Activated naive CD8-positive, alpha-beta T cell treated with anti-CD3 and anti-CD28 coated beads, Interleukin-2, amount 10 ng/mL, durations not matched to agents 7 days and 5 days (primary cell): ENCODE results near the gene TRIML1. TPM values are rescaled to one million over a fixed set of nuclear protein-coding genes. Genes with fewer than 3 reads are reported as not detected.
"Not testable (repeated sequence)": the region's sequence is repeated elsewhere in the genome, so short reads cannot be mapped to it uniquely, and the experiment has no call there.

Experiments
- ATAC-seq: fragments of 150-1000 bp; cut with Tn5 transposase; one replicate; pipeline ENCODE4 v1.10.0; 2021; ENCODE audit warnings: low read depth, moderate library complexity
- POLR2A ChIA-PET: fragments of 350-600 bp; sonication (Branson Sonifier 250); formaldehyde crosslinking; loops from one replicate; lab custom pipeline; 2021; ENCODE audit warnings: antibody characterized with exemption; lab: Charles Lee
- DNase-seq: peaks from one replicate; pipeline ENCODE4 v3.0.0; 2021
- H3K27ac Mint-ChIP-seq: one replicate; pipeline ENCODE4 v1.8.0; 2022; ENCODE audit warnings: mild to moderate bottlenecking, mixed read lengths
- H3K27me3 Mint-ChIP-seq: one replicate; pipeline ENCODE4 v1.8.0; 2022; ENCODE audit warnings: mild to moderate bottlenecking, moderate library complexity, mixed read lengths
- H3K36me3 Mint-ChIP-seq: one replicate; pipeline ENCODE4 v1.8.0; 2021; ENCODE audit warnings: mild to moderate bottlenecking, mixed read lengths
- H3K4me1 Mint-ChIP-seq: one replicate; pipeline ENCODE4 v1.8.0; 2021; ENCODE audit warnings: mixed read lengths
- H3K4me3 Mint-ChIP-seq: one replicate; pipeline ENCODE4 v1.8.0; 2022; ENCODE audit warnings: mild to moderate bottlenecking, moderate library complexity, mixed read lengths
- H3K9me3 Mint-ChIP-seq: one replicate; pipeline ENCODE4 v1.8.0; 2021; ENCODE audit warnings: mixed read lengths
- total RNA-seq, 2 experiments: library from RNA; stranded (reverse); gene quantifications; one replicate each; pipeline ENCODE4 v1.2.3, GENCODE V29; 2021

Gene TRIML1
- total RNA-seq, 2 experiments from 2014 or later, result not detected

- H3K36me3 Mint-ChIP-seq, result no peaks in the 10 kb centered on the region
- H3K4me1 Mint-ChIP-seq, result no peaks in the 10 kb centered on the region
- H3K4me3 Mint-ChIP-seq, result no peak overlapping the region
- DNase-seq (no peak), ATAC-seq (no peak)
- H3K27me3 Mint-ChIP-seq, result no peaks in the 10 kb centered on the region
- H3K9me3 Mint-ChIP-seq, result peaks cover 8% of the 10 kb centered on the region
- no peak overlapping the region for H3K27ac Mint-ChIP-seq
- POLR2A ChIA-PET, result no interaction called here
Observed at GRCh38 chr4:188130355-188130754, 8.9 kb upstream of the TRIML1 start.

GRCh38 chr4:188132232-188132631 lies 7.0 kb upstream of the TRIML1 start:
- H3K27me3 Mint-ChIP-seq, result no peaks in the 10 kb centered on the region
- H3K9me3 Mint-ChIP-seq, result peaks cover 10% of the 10 kb centered on the region
- H3K27ac Mint-ChIP-seq, result no peak overlapping the region
- ATAC-seq (no peak), DNase-seq (no peak)
- H3K4me1 Mint-ChIP-seq, result no peaks in the 10 kb centered on the region
- no peaks in the 10 kb centered on the region for H3K36me3 Mint-ChIP-seq
- H3K4me3 Mint-ChIP-seq, result no peak overlapping the region
- POLR2A ChIA-PET, result no interaction called here

GRCh38 chr4:188138227-188138626 lies 1.0 kb upstream of the TRIML1 start:
- no peak for DNase-seq
- no peak for ATAC-seq
- Mint-ChIP-seq H3K4me3 (no peak overlapping the region), H3K36me3 (no peaks in the 10 kb centered on the region), H3K9me3 (peaks cover 7% of the 10 kb centered on the region), H3K4me1 (no peaks in the 10 kb centered on the region), H3K27ac (no peak overlapping the region), H3K27me3 (no peaks in the 10 kb centered on the region)
- POLR2A ChIA-PET, result no interaction called here

GRCh38 chr4:188139671-188140070 lies 430 bp downstream of the TRIML1 start:
- POLR2A ChIA-PET, result no interaction called here
- H3K27me3 Mint-ChIP-seq, result no peaks in the 10 kb centered on the region

GRCh38 chr4:188143731-188144130 lies 4.5 kb downstream of the TRIML1 start:
- H3K27me3 Mint-ChIP-seq, result no peaks in the 10 kb centered on the region
- POLR2A ChIA-PET, result no interaction called here
- H3K4me3 Mint-ChIP-seq, result no peak overlapping the region
- DNase-seq (no peak), ATAC-seq (no peak)
- H3K9me3 Mint-ChIP-seq, result peaks cover 12% of the 10 kb centered on the region
- H3K4me1 Mint-ChIP-seq, result no peaks in the 10 kb centered on the region
- no peak overlapping the region for H3K27ac Mint-ChIP-seq
- no peaks in the 10 kb centered on the region for H3K36me3 Mint-ChIP-seq

More at GRCh38 chr4:188139671-188140070, 430 bp downstream of the TRIML1 start:
- Mint-ChIP-seq H3K36me3 (no peaks in the 10 kb centered on the region), H3K4me3 (no peak overlapping the region), H3K27ac (no peak overlapping the region), H3K9me3 (peaks cover 9% of the 10 kb centered on the region), H3K4me1 (no peaks in the 10 kb centered on the region)
- DNase-seq (no peak), ATAC-seq (no peak)

- Mint-ChIP-seq H3K4me1 (no peaks in the 10 kb centered on the region), H3K4me3 (no peak overlapping the region), H3K36me3 (no peaks in the 10 kb centered on the region)
Observed at GRCh38 chr4:188145601-188146000, 6.4 kb downstream of the TRIML1 start.

GRCh38 chr4:188146618-188147017 lies 7.4 kb downstream of the TRIML1 start:
- H3K4me1 Mint-ChIP-seq, result no peaks in the 10 kb centered on the region
- no peak for ATAC-seq
- no peak for DNase-seq
- no peak overlapping the region for H3K4me3 Mint-ChIP-seq
- H3K36me3 Mint-ChIP-seq, result no peaks in the 10 kb centered on the region
- no peaks in the 10 kb centered on the region for H3K27me3 Mint-ChIP-seq
- peaks cover 10% of the 10 kb centered on the region for H3K9me3 Mint-ChIP-seq
- POLR2A ChIA-PET, result no interaction called here
- H3K27ac Mint-ChIP-seq, result no peak overlapping the region

More at GRCh38 chr4:188145601-188146000, 6.4 kb downstream of the TRIML1 start:
- no peak overlapping the region for H3K27ac Mint-ChIP-seq
- ATAC-seq, result no peak
- peaks cover 12% of the 10 kb centered on the region for H3K9me3 Mint-ChIP-seq
- H3K27me3 Mint-ChIP-seq, result no peaks in the 10 kb centered on the region
- POLR2A ChIA-PET, result no interaction called here
- DNase-seq, result no peak

- no peak overlapping the region for H3K27ac Mint-ChIP-seq
- H3K4me1 Mint-ChIP-seq, result no peaks in the 10 kb centered on the region
- POLR2A ChIA-PET, result no interaction called here
- H3K4me3 Mint-ChIP-seq, result no peak overlapping the region
- H3K27me3 Mint-ChIP-seq, result no peaks in the 10 kb centered on the region
- H3K9me3 Mint-ChIP-seq, result peaks cover 8% of the 10 kb centered on the region
- no peaks in the 10 kb centered on the region for H3K36me3 Mint-ChIP-seq
- no peak for DNase-seq
- no peak for ATAC-seq
Observed at GRCh38 chr4:188147176-188147575, 7.9 kb downstream of the TRIML1 start.

GRCh38 chr4:188147776-188148175 lies 8.5 kb downstream of the TRIML1 start:
- H3K36me3 Mint-ChIP-seq, result no peaks in the 10 kb centered on the region
- H3K27me3 Mint-ChIP-seq, result no peaks in the 10 kb centered on the region
- peaks cover 8% of the 10 kb centered on the region for H3K9me3 Mint-ChIP-seq
- no peak overlapping the region for H3K4me3 Mint-ChIP-seq
- DNase-seq, result no peak
- no peak overlapping the region for H3K27ac Mint-ChIP-seq
- no peaks in the 10 kb centered on the region for H3K4me1 Mint-ChIP-seq
- POLR2A ChIA-PET, result no interaction called here
- no peak for ATAC-seq

GRCh38 chr4:188154668-188155405 lies 15.6 kb downstream of the TRIML1 start:
- DNase-seq, result no peak
- Mint-ChIP-seq H3K4me3 (no peak overlapping the region), H3K4me1 (no peaks in the 10 kb centered on the region), H3K9me3 (peaks cover 2% of the 10 kb centered on the region), H3K27me3 (no peaks in the 10 kb centered on the region), H3K36me3 (peaks cover 2% of the 10 kb centered on the region), H3K27ac (no peak overlapping the region)
- ATAC-seq, result no peak
- POLR2A ChIA-PET, result no interaction called here

- Mint-ChIP-seq H3K4me1 (no peaks in the 10 kb centered on the region), H3K27me3 (no peaks in the 10 kb centered on the region), H3K27ac (no peak overlapping the region), H3K4me3 (no peak overlapping the region), H3K9me3 (peaks cover 2% of the 10 kb centered on the region), H3K36me3 (peaks cover 2% of the 10 kb centered on the region)
- DNase-seq (no peak), ATAC-seq (no peak)
- POLR2A ChIA-PET, result no interaction called here
Observed at GRCh38 chr4:188158336-188158735, 19.1 kb downstream of the TRIML1 start.

GRCh38 chr4:188159513-188160226 lies 20.4 kb downstream of the TRIML1 start:
- ATAC-seq, H3K4me1 Mint-ChIP-seq, H3K27ac Mint-ChIP-seq, DNase-seq, H3K9me3 Mint-ChIP-seq, H3K36me3 Mint-ChIP-seq, H3K4me3 Mint-ChIP-seq, POLR2A ChIA-PET, H3K27me3 Mint-ChIP-seq: not testable (repeated sequence)

GRCh38 chr4:188160406-188160805 lies 21.2 kb downstream of the TRIML1 start:
- peaks cover 2% of the 10 kb centered on the region for H3K9me3 Mint-ChIP-seq
- H3K4me3 Mint-ChIP-seq, result no peak overlapping the region
- no peak overlapping the region for H3K27ac Mint-ChIP-seq
- no peak for ATAC-seq
- POLR2A ChIA-PET, result no interaction called here
- no peaks in the 10 kb centered on the region for H3K4me1 Mint-ChIP-seq
- no peak for DNase-seq
- peaks cover 2% of the 10 kb centered on the region for H3K36me3 Mint-ChIP-seq
- no peaks in the 10 kb centered on the region for H3K27me3 Mint-ChIP-seq

- Mint-ChIP-seq H3K4me3 (no peak overlapping the region), H3K36me3 (peaks cover 2% of the 10 kb centered on the region), H3K9me3 (peaks cover 2% of the 10 kb centered on the region), H3K27me3 (no peaks in the 10 kb centered on the region), H3K27ac (no peak overlapping the region), H3K4me1 (no peaks in the 10 kb centered on the region)
- POLR2A ChIA-PET, result no interaction called here
- DNase-seq (no peak), ATAC-seq (no peak)
Observed at GRCh38 chr4:188161167-188161566, 21.9 kb downstream of the TRIML1 start.
